ENCODE data around the gene MMP20.

MMP20 gene

GRCh38 chr11:102608699-102609098, 16.4 kb downstream of the MMP20 start:
- H3K4me1 ChIP-seq (ENCODE audit: control insufficient read depth, insufficient read depth, low read length), result no peaks in the 10 kb centered on the region
- CTCF ChIA-PET, result interaction anchor here (0.6 to 1.2 kb wide), 2 partner anchors 267 to 274 kb away, joined by 3 to 4 read pairs; no protein-coding TSS in a partner anchor
- no peak overlapping the region for H3K4me3 ChIP-seq (ENCODE audit: low read depth, low read length)
- POLR2A ChIA-PET, result no interaction called here
- TF ChIP-seq ZNF561 (tag by site-specific recombination; IDR thresholded peaks at IDR 0.05; ENCODE audit: borderline replicate concordance), result no peak
- no peak for TF ChIP-seq ZNF175 (tag by site-specific recombination; IDR thresholded peaks at IDR 0.05)
- no peak for TF ChIP-seq ZNF558 (tag by site-specific recombination; IDR thresholded peaks at IDR 0.05)
- TF ChIP-seq ZNF302 (tag by site-specific recombination; IDR thresholded peaks at IDR 0.05; ENCODE audit: low read depth), result no peak
- no peak for TF ChIP-seq ZNF19 (tag by site-specific recombination; IDR thresholded peaks at IDR 0.05; ENCODE audit: low read depth)
- no peak for TF ChIP-seq KLF17 (tag by site-specific recombination; IDR thresholded peaks at IDR 0.05)
- no peak for TF ChIP-seq PRDM2 (tag by site-specific recombination; IDR thresholded peaks at IDR 0.05; ENCODE audit: borderline replicate concordance)
- TF ChIP-seq ZBTB8A (tag by site-specific recombination; IDR thresholded peaks at IDR 0.05), result no peak
- H3K9me3 ChIP-seq (ENCODE audit: control insufficient read depth, insufficient read depth, low read depth, low read length), result no peaks in the 10 kb centered on the region
- no peak overlapping the region for H3K27ac ChIP-seq (ENCODE audit: extremely low read depth, low read depth, low read length)
- H3K36me3 ChIP-seq (ENCODE audit: control insufficient read depth in 2 of 2, insufficient read depth in 1 of 2, low read length in 2 of 2), result no peaks in the 10 kb centered on the region

GRCh38 chr11:102604875-102605274, 20.3 kb downstream of the MMP20 start:
- ChIA-PET CTCF (interaction anchor here (0.8 to 2.4 kb wide), 5 partner anchors 9 to 12 kb away, joined by 3 to 15 read pairs (median 4); no protein-coding TSS in a partner anchor), POLR2A (no interaction called here)
- Histone ChIP-seq H3K4me1 (ENCODE audit: control insufficient read depth, insufficient read depth, low read length) (no peaks in the 10 kb centered on the region), H3K4me3 (ENCODE audit: low read depth, low read length) (no peak overlapping the region), H3K27ac (ENCODE audit: extremely low read depth, low read depth, low read length) (no peak overlapping the region), H3K9me3 (ENCODE audit: control insufficient read depth, insufficient read depth, low read depth, low read length) (no peaks in the 10 kb centered on the region), H3K36me3 (ENCODE audit: control insufficient read depth in 2 of 2, insufficient read depth in 1 of 2, low read length in 2 of 2) (no peaks in the 10 kb centered on the region)
- TF ChIP-seq GFI1B (tag by site-specific recombination; IDR thresholded peaks at IDR 0.05) (no peak), CTCF (tag by site-specific recombination; IDR thresholded peaks at IDR 0.05) (no peak), ZBTB26 (tag by site-specific recombination; optimal IDR thresholded peaks at IDR 0.05) (no peak), ZNF555 (tag by site-specific recombination; conservative IDR thresholded peaks at IDR 0.05) (no peak), ZNF704 (tag by site-specific recombination; IDR thresholded peaks at IDR 0.05) (no peak), ZXDB (tag by site-specific recombination; IDR thresholded peaks at IDR 0.05) (no peak), ZNF398 (tag by site-specific recombination; IDR thresholded peaks at IDR 0.05) (no peak), IKZF3 (tag by site-specific recombination; IDR thresholded peaks at IDR 0.05) (no peak), ZNF596 (tag by site-specific recombination; IDR thresholded peaks at IDR 0.05) (no peak)

All from HEK293 (cell line).